HCT116 (cell line): Measurements from ENCODE around the gene DIS3L2. TPM values are rescaled to one million over a fixed set of nuclear protein-coding genes. Genes with fewer than 3 reads are reported as not detected.

Experiments
- ATAC-seq: fragments of 200-7000 bp; cut with Tn5 transposase; 2 replicates; pipeline ENCODE4 v1.9.1; 2020; ENCODE audit warnings: mild to moderate bottlenecking, moderate library complexity
- BruUV-seq: library from RNA; stranded (reverse); fragments of 400-500 nt; replicated peaks from 2 replicates; lab custom pipeline; 2021; lab: Mats Ljungman, UMichigan
- CTCF ChIA-PET: fragments of 300-600 bp; sonication (Branson Sonifier 250); formaldehyde crosslinking; loops from one replicate; lab custom pipeline; 2021; ENCODE audit warnings: antibody characterized with exemption; lab: Charles Lee
- POLR2A ChIA-PET: fragments of 300-600, 350-600 bp; sonication (Branson Sonifier 250); formaldehyde crosslinking; loops from one replicate; lab custom pipeline; 2021; ENCODE audit warnings: antibody characterized with exemption; lab: Charles Lee
- RAD21 ChIA-PET, 2 experiments: fragments of 300-600 bp; sonication (Branson Sonifier 250); formaldehyde crosslinking; loops; one replicate each; lab custom pipeline; 2023; ENCODE audit warnings: low total read pairs in 2 of 2; ENCODE audit not compliant: uncharacterized antibody in 2 of 2, unreplicated experiment in 2 of 2, low non-redundant PET in 1 of 2; lab: Charles Lee
- DNase-seq: peaks from one replicate; pipeline ENCODE4 v3.0.0-alpha.2; 2010; ENCODE audit warnings: low read depth, low spot score
- H2AFZ ChIP-seq: fragments of 200-600 bp; shearing (Covaris generic), sonication (generic); 2 replicates; pipeline ENCODE4 v1.6.1; 2017; ENCODE audit warnings: low read depth, mixed run types, mixed read lengths, antibody characterized with exemption, low read length; ENCODE audit not compliant: poor library complexity, severe bottlenecking
- H3K27ac ChIP-seq: 2 replicates; pipeline ENCODE4 v1.5.1; 2012; ENCODE audit warnings: low read depth, low read length
- H3K27me3 ChIP-seq: fragments of 200-600 bp; sonication (generic); 2 replicates; pipeline ENCODE4 v1.6.1; 2016; ENCODE audit warnings: mixed run types, low read length, mixed read lengths; ENCODE audit not compliant: insufficient read depth
- H3K36me3 ChIP-seq, 2 experiments: fragments of 200-500 bp in 1 of 2; fragments of 200-600 bp in 1 of 2; sonication (Bioruptor generic) in 1 of 2; sonication (generic) in 1 of 2; 2 replicates each; pipeline versions ENCODE4 v1.5.1 to v1.6.1; 2014 to 2016; ENCODE audit warnings: low read length in 2 of 2, inconsistent platforms in 1 of 2, mixed read lengths in 1 of 2, mixed run types in 1 of 2; ENCODE audit not compliant: insufficient read depth in 2 of 2, control insufficient read depth in 1 of 2
- H3K4me1 ChIP-seq, 2 experiments: fragments of 200-600 bp in 1 of 2; sonication (generic) in 1 of 2; 2 replicates each; pipeline versions ENCODE4 v1.5.1 to v1.6.1; 2012 to 2017; ENCODE audit warnings: low read length in 2 of 2, inconsistent platforms in 1 of 2, mild to moderate bottlenecking in 1 of 2, mixed read lengths in 1 of 2, mixed run types in 1 of 2, moderate library complexity in 1 of 2; ENCODE audit not compliant: insufficient read depth in 2 of 2, control insufficient read depth in 1 of 2
- H3K4me2 ChIP-seq: fragments of 200-600 bp; sonication (generic); 2 replicates; pipeline ENCODE4 v1.6.1; 2017; ENCODE audit warnings: mixed run types, low read length, mixed read lengths
- H3K4me3 ChIP-seq, 2 experiments: fragments of 200-600 bp in 1 of 2; sonication (generic) in 1 of 2; replicated peaks in 1 of 2; 2 replicates each; pipeline ENCODE4 v1.5.1; 2011 to 2016; ENCODE audit warnings: low read length in 2 of 2, control low read depth in 1 of 2, low read depth in 1 of 2, mild to moderate bottlenecking in 1 of 2, mixed read lengths in 1 of 2, mixed run types in 1 of 2
- H3K79me2 ChIP-seq: fragments of 200-600 bp; sonication (generic); 2 replicates; pipeline ENCODE4 v1.6.1; 2017; ENCODE audit warnings: mild to moderate bottlenecking, mixed run types, low read length, moderate library complexity, mixed read lengths; ENCODE audit not compliant: insufficient read depth
- H3K9ac ChIP-seq: fragments of 200-600 bp; sonication (generic); 2 replicates; pipeline ENCODE4 v1.6.1; 2016; ENCODE audit warnings: low read length, mixed read lengths
- H3K9me2 ChIP-seq: fragments of 200-600 bp; sonication (generic), shearing (Covaris generic); 2 replicates; pipeline ENCODE4 v1.6.1; 2017; ENCODE audit warnings: mixed run types, mild to moderate bottlenecking, moderate library complexity; ENCODE audit not compliant: insufficient read depth
- H3K9me3 ChIP-seq, 2 experiments: fragments of 200-500 bp in 1 of 2; fragments of 200-600 bp in 1 of 2; sonication (Bioruptor generic) in 1 of 2; sonication (generic) in 1 of 2; 2 replicates each; pipeline ENCODE4 v1.6.1; 2014 to 2017; ENCODE audit warnings: low read length in 2 of 2, mixed read lengths in 2 of 2, inconsistent platforms in 1 of 2, low read depth in 1 of 2, mild to moderate bottlenecking in 1 of 2, mixed run types in 1 of 2, moderate library complexity in 1 of 2; ENCODE audit not compliant: control insufficient read depth in 1 of 2, insufficient read depth in 1 of 2
- H4K20me1 ChIP-seq: fragments of 200-600 bp; sonication (generic), shearing (Covaris generic); 2 replicates; pipeline ENCODE4 v1.6.1; 2017; ENCODE audit warnings: mixed run types, mild to moderate bottlenecking, moderate library complexity; ENCODE audit not compliant: insufficient read depth
- CBX3 ChIP-seq: IDR thresholded peaks from 2 replicates; pipeline ENCODE4 v1.6.1; 2012; ENCODE audit warnings: low read depth
- CTCF ChIP-seq, 3 experiments: fragments of 200-600 bp in 1 of 3; sonication (generic) in 1 of 3; IDR thresholded peaks in 2 of 3; conservative IDR thresholded peaks in 1 of 3; 2 replicates each; pipeline ENCODE4 v1.5.1; 2012 to 2017; ENCODE audit warnings: low read depth in 2 of 3, low read length in 2 of 3, antibody characterized with exemption in 1 of 3, borderline replicate concordance in 1 of 3, control low read depth in 1 of 3, mild to moderate bottlenecking in 1 of 3, mixed read lengths in 1 of 3, mixed run types in 1 of 3, moderate library complexity in 1 of 3; ENCODE audit not compliant: insufficient read depth in 1 of 3
- EGR1 ChIP-seq: IDR thresholded peaks from 2 replicates; pipeline ENCODE4 v1.6.1; 2012; ENCODE audit warnings: low read depth
- EZH2phosphoT487 ChIP-seq: fragments of 200-600 bp; IDR thresholded peaks from 2 replicates; pipeline ENCODE4 v1.6.1; 2018; ENCODE audit warnings: antibody characterized with exemption, borderline replicate concordance
- FOSL1 ChIP-seq: IDR thresholded peaks from 2 replicates; pipeline ENCODE4 v1.6.1; 2012; ENCODE audit warnings: low read depth
- REST ChIP-seq: IDR thresholded peaks from 2 replicates; pipeline ENCODE4 v1.6.1; 2012; ENCODE audit warnings: low read depth
- SIN3A ChIP-seq: IDR thresholded peaks from 2 replicates; pipeline ENCODE4 v1.6.1; 2012; ENCODE audit warnings: low read depth
- SP1 ChIP-seq: IDR thresholded peaks from 2 replicates; pipeline ENCODE4 v1.6.1; 2012; ENCODE audit warnings: low read depth
- SRF ChIP-seq: IDR thresholded peaks from 2 replicates; pipeline ENCODE4 v1.6.1; 2012; ENCODE audit warnings: low read depth
- TCF7L2 ChIP-seq: IDR thresholded peaks from 2 replicates; pipeline ENCODE4 v1.7.0; 2011; ENCODE audit warnings: borderline replicate concordance, inconsistent platforms; ENCODE audit not compliant: insufficient read depth, insufficient read length; ENCODE audit errors: extremely low read depth
- YY1 ChIP-seq: IDR thresholded peaks from 2 replicates; pipeline ENCODE4 v1.6.1; 2011; ENCODE audit warnings: low read length, low read depth, moderate library complexity, mild to moderate bottlenecking; ENCODE audit not compliant: insufficient replicate concordance; ENCODE audit errors: extremely low read depth
- ZBTB33 ChIP-seq: IDR thresholded peaks from 2 replicates; pipeline ENCODE4 v1.6.1; 2011; ENCODE audit warnings: mild to moderate bottlenecking, low read length, moderate library complexity; ENCODE audit not compliant: insufficient replicate concordance; ENCODE audit errors: extremely low read depth
- ZFX ChIP-seq: fragments of 450-650 bp; IDR thresholded peaks from 2 replicates; pipeline ENCODE4 v1.6.1; 2017
- intact Hi-C: fragments of 100-400 bp; cut with micrococcal nuclease; formaldehyde crosslinking; loops from 2 replicates; pipeline ENCODE4 v1.10.0; 2022
- total RNA-seq: library from RNA; stranded (reverse); gene quantifications from one replicate; pipeline ENCODE4 v1.2.1, GENCODE V29; 2021; ENCODE audit not compliant: unreplicated experiment

The DIS3L2 gene
- total RNA-seq, 1 experiment from 2014 or later = 42.5 TPM

- H3K27ac ChIP-seq = no peak overlapping the region
- no peak overlapping the region for H3K4me3 ChIP-seq
- no peak overlapping the region for H2AFZ ChIP-seq
- no TSS peak for BruUV-seq
- H3K4me2 ChIP-seq = no peak overlapping the region
- DNase-seq (no peak), ATAC-seq (no peak)
- H4K20me1 ChIP-seq = no peaks in the 10 kb centered on the region
- no peaks in the 10 kb centered on the region for H3K4me1 ChIP-seq
- H3K36me3 ChIP-seq = no peaks in the 10 kb centered on the region
- H3K9ac ChIP-seq = no peak overlapping the region
- no peaks in the 10 kb centered on the region for H3K79me2 ChIP-seq
- ChIA-PET POLR2A (no interaction called here), RAD21 (no interaction called here), CTCF (no interaction called here)
- no peak for TF ChIP-seq SRF
- TF ChIP-seq TCF7L2 = no peak
- no peak for TF ChIP-seq SIN3A
- TF ChIP-seq EZH2phosphoT487 = no peak
- no peak for TF ChIP-seq CBX3
- no peak for TF ChIP-seq FOSL1
- TF ChIP-seq EGR1 = no peak
- no peak for TF ChIP-seq REST
- no peak for TF ChIP-seq CTCF (IDR thresholded peaks at IDR 0.05 in 2 of 3, conservative IDR thresholded peaks at IDR 0.05 in 1 of 3; ENCODE audit: borderline replicate concordance in 1 of 3, insufficient read depth in 1 of 3, low read depth in 2 of 3, low read length in 2 of 3)
- no peak for TF ChIP-seq ZFX
- TF ChIP-seq ZBTB33 = no peak
- no peak for TF ChIP-seq SP1
- TF ChIP-seq YY1 = no peak
- H3K9me3 ChIP-seq = peaks cover 0 to 4% of the 10 kb centered on the region in 2 experiments; a peak in 1 of 4 replicates
- intact Hi-C loops = no loop called here
- H3K27me3 ChIP-seq = no peaks in the 10 kb centered on the region
- no peaks in the 10 kb centered on the region for H3K9me2 ChIP-seq
Measured at GRCh38 chr2:232316461-232317330, 355.2 kb downstream of the DIS3L2 start.
